GM10847 (cell line): ENCODE results near the gene ALCAM.

Source experiments
- POLR2A ChIP-seq: IDR thresholded peaks from 2 replicates; pipeline ENCODE4 v1.6.1; 2011; ENCODE audit not compliant: insufficient read length; ENCODE audit errors: extremely low read depth

Gene ALCAM

DNA sequence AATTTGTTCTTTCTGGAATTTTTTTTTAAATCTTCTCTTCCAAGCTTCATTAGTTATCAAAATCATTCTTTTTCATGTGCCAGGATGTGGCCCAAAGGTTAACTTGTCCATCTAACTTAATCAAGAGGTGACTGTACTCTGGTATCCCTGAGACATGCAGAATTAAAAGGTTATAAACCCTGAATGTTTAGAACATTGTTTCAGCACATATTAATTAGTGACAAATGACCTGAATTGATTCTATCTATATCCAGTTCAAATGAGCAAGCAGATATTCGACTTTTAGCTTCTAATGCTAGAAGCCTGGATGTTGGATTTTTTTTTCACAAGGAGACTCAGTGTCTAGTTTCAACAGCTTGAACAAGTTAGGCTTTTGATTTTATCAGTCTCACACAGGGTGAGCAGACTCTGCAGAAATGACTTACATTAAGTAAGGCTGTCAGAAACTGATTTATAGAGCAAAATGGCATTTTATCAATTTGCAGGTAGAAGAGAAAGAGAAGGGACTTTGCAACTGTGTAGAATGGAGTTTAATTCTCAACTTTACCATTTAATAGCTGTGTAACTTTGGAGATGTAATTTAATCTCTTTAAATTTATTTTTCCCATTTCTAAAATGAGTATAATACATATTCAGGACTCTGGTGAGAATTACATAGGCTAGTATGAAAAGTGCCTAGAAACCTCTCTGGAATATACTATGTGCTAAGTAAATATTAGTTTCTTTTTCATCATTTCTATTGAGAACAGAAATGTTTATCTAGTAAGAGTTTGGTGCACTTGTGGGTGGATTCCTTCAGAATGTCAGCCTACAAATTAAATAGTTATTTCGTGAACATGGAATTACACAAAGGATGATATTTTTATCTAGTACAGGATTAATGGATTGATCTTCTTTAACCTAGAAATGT lies 100.0 kb downstream of the ALCAM start:
- TF ChIP-seq POLR2A, result no peak

DNA sequence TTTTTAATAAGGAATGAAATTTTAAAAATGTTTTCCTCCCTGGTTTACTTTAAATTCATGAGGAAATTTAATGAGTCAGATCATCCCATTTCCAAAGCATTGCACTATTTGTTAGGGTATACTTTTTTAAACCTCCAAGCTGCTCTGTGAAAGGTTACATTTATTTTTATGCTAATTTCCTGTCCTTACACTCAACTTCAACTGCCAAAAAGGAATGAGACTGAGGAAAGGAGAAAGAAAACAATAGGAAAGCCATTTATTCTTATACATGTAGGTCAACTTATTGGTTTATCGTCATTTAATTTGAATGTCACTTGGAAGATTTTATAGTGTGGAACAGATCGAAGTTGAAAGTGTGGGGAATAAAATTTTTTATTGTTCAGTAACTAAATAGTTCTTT lies 104.1 kb downstream of the ALCAM start:
- no peak for TF ChIP-seq POLR2A

GRCh38 chr3:105473521-105474223 lies 107.0 kb downstream of the ALCAM start:
- TF ChIP-seq POLR2A, result no peak

GRCh38 chr3:105480768-105481167 lies 114.1 kb downstream of the ALCAM start:
- no peak for TF ChIP-seq POLR2A

DNA sequence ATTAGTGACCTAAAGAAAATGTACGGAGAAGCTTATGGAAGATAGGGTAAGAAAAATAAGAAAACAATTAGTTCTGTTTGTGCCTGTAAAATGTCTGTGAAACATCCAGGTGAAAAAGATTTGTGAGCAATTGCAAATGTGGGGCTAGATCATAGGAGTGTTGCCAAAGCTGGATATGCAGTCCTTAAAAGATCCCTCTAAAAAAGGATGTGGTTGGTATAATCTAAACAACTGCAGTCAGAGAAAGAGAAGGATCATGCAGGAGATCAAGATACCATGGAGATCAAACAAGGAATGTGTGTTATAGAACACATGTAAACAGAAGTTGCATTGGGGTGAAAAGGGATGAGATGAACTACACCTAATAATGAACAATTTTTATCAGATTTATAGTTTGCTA lies 116.8 kb downstream of the ALCAM start:
- TF ChIP-seq POLR2A, result no peak

- no peak for TF ChIP-seq POLR2A
These were observed 123.3 kb downstream of the ALCAM start for GRCh38 chr3:105490045-105490444.

DNA sequence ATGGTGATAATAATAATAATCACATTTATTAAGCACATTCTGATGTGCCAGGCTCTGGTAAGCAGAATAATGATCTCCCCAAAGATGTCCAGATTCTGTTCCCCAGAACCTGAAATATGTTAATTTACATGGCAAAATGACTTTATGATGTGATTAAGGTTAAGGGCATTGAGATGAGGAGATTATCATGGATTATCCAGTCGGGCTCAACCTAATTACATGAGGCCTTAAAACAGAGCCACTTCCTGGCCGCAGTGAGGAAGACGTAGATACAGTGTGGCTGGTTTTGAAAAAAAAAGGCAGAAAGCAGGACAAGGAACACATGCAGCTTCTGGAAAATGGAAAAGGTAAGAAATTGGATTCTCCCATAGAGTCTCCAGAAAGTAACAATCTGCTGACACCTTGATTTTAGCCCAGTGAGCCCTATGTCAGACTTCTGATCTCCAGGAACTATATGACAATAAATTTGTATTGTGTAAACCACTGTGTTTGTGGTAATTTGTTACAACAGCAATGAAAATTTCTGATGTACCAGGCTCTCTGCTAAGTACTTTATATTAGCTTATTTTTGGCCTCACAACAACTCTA lies 126.7 kb downstream of the ALCAM start:
- TF ChIP-seq POLR2A, result no peak

- no peak for TF ChIP-seq POLR2A
These were observed 128.3 kb downstream of the ALCAM start for GRCh38 chr3:105495021-105495420.

GRCh38 chr3:105496343-105496742 lies 129.6 kb downstream of the ALCAM start:
- no peak for TF ChIP-seq POLR2A

GRCh38 chr3:105497386-105497785 lies 130.7 kb downstream of the ALCAM start:
- TF ChIP-seq POLR2A, result no peak

GRCh38 chr3:105499961-105500360 lies 133.3 kb downstream of the ALCAM start:
- no peak for TF ChIP-seq POLR2A

- no peak for TF ChIP-seq POLR2A
These were observed 135.6 kb downstream of the ALCAM start for GRCh38 chr3:105502333-105502732.

GRCh38 chr3:105503191-105503593 lies 136.5 kb downstream of the ALCAM start:
- TF ChIP-seq POLR2A, result no peak

- TF ChIP-seq POLR2A, result no peak
These were observed 137.8 kb downstream of the ALCAM start for GRCh38 chr3:105504440-105504951.

GRCh38 chr3:105505170-105505569 lies 138.5 kb downstream of the ALCAM start:
- no peak for TF ChIP-seq POLR2A

- no peak for TF ChIP-seq POLR2A
These were observed 144.3 kb downstream of the ALCAM start for GRCh38 chr3:105511031-105511430.
